ENCODE measurements around the gene HTR3B.

Gene HTR3B

GRCh38 chr11:113971506-113972195 is 67.1 kb downstream of the HTR3B start:
- no peak for TF ChIP-seq CTCF (IDR thresholded peaks at IDR 0.05; ENCODE audit: extremely low read depth, insufficient read depth, missing control alignments)
- in situ Hi-C loops (cut with MboI; ENCODE audit: low pct_unique_long_range_greater_than_20kb, low sequenced_read_pairs, unreplicated experiment) = no loop called here
- DNase-seq (ENCODE audit: low spot score) = no peak

- in situ Hi-C loops (cut with MboI; ENCODE audit: low pct_unique_long_range_greater_than_20kb, low sequenced_read_pairs, unreplicated experiment) = no loop called here
- no peak for TF ChIP-seq CTCF (IDR thresholded peaks at IDR 0.05; ENCODE audit: extremely low read depth, insufficient read depth, missing control alignments)
- no peak for DNase-seq (ENCODE audit: low spot score)
Observed at GRCh38 chr11:113974741-113975470, 70.3 kb downstream of the HTR3B start, which contains the start of gene HTR3A. Gene HTR3A (plus strand): TSS chr11:113975108. CDS start chr11:113975326, 218 bp downstream.

DNA sequence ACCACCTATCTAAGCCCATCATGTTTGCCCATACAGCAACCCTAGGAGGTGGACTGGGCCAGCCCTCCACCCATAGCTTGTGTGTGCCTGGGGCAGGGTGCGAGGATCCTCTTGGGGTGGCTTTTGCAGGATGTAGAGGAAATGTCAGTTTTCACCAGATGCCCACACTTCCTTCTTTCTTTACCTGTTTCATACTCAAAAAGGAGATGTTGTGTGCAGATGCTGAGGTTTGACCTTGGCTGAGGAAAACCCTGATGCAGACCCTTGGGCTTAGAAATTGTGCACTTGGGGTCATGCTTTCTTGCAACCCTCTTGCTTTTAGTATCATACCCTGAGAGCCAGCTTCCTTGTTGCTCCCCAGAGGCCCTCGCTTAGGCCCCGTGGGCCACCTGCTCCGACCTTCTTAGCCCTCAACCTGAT is 72.5 kb downstream of the HTR3B start:
- DNase-seq (ENCODE audit: low spot score) = no peak
- no peak for TF ChIP-seq CTCF (IDR thresholded peaks at IDR 0.05; ENCODE audit: extremely low read depth, insufficient read depth, missing control alignments)
- in situ Hi-C loops (cut with MboI; ENCODE audit: low pct_unique_long_range_greater_than_20kb, low sequenced_read_pairs, unreplicated experiment) = no loop called here

GRCh38 chr11:113977701-113978100 is 73.1 kb downstream of the HTR3B start:
- TF ChIP-seq CTCF (IDR thresholded peaks at IDR 0.05; ENCODE audit: extremely low read depth, insufficient read depth, missing control alignments) = no peak
- in situ Hi-C loops (cut with MboI; ENCODE audit: low pct_unique_long_range_greater_than_20kb, low sequenced_read_pairs, unreplicated experiment) = no loop called here
- no peak for DNase-seq (ENCODE audit: low spot score)

GRCh38 chr11:113979431-113979830 is 74.8 kb downstream of the HTR3B start:
- TF ChIP-seq CTCF (IDR thresholded peaks at IDR 0.05; ENCODE audit: extremely low read depth, insufficient read depth, missing control alignments) = no peak
- in situ Hi-C loops (cut with MboI; ENCODE audit: low pct_unique_long_range_greater_than_20kb, low sequenced_read_pairs, unreplicated experiment) = no loop called here
- no peak for DNase-seq (ENCODE audit: low spot score)

DNA sequence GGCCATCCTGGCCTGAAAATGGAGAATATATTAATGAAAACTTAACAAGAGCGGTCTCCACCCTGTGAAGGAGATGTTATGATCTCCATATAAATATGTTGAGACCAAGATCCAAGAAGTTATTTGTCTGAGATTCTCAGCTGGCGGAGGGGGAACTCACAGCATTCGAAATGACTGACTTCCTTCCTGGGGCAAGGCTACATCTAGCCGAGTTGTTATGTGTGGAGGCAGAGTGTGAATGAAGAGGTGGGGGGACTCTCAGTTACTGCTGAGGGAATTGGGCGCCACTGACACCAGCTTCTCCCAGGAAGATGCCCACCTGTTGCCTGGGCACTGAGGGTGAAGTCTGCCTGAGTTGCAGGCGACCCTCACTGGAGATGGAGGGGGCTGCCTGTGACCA is 76.2 kb downstream of the HTR3B start:
- no peak for TF ChIP-seq CTCF (IDR thresholded peaks at IDR 0.05; ENCODE audit: extremely low read depth, insufficient read depth, missing control alignments)
- no peak for DNase-seq (ENCODE audit: low spot score)
- in situ Hi-C loops (cut with MboI; ENCODE audit: low pct_unique_long_range_greater_than_20kb, low sequenced_read_pairs, unreplicated experiment) = no loop called here

Data from GM13977 (cell line).